ENCODE data around the gene NCOA1. TPM values are rescaled to one million over a fixed set of nuclear protein-coding genes. Genes with fewer than 3 reads are reported as not detected.

NCOA1 gene
- total and polyA plus RNA-seq, 2 of the 4 experiments (the other 2 are of a cell fraction), result 6.7 to 11.3 TPM

- Histone ChIP-seq H3K36me3 (ENCODE audit: control insufficient read depth, insufficient read depth, low read length) (no peaks in the 10 kb centered on the region), H3K4me2 (ENCODE audit: low read depth, low read length) (no peak overlapping the region), H3K27ac (ENCODE audit: insufficient read depth, low read length) (no peak overlapping the region), H3K4me3 (ENCODE audit: insufficient read depth, low read depth, low read length) (no peak overlapping the region), H2AFZ (replicated peaks; ENCODE audit: low read length, poor library complexity) (no peak overlapping the region), H3K4me1 (ENCODE audit: control insufficient read depth, insufficient read depth, low read length) (no peaks in the 10 kb centered on the region), H2BK120ac (ENCODE audit: low read depth, low read length) (no peak overlapping the region), H3K9me1 (ENCODE audit: insufficient read depth, low read length) (no peaks in the 10 kb centered on the region), H3K56ac (ENCODE audit: extremely low read depth, insufficient read depth, low read length) (no peak overlapping the region), H4K20me1 (ENCODE audit: insufficient read depth, low read length) (peaks cover 3% of the 10 kb centered on the region; the same call in 1 of the 2 replicates), H2AK9ac (replicated peaks; ENCODE audit: low read depth, low read length, poor library complexity) (no peak overlapping the region), H2BK20ac (ENCODE audit: low read depth, low read length) (no peak overlapping the region), H3K27me3 (ENCODE audit: control insufficient read depth, insufficient read depth, low read length) (no peaks in the 10 kb centered on the region), H2BK5ac (ENCODE audit: low read depth, low read length, poor library complexity, severe bottlenecking) (no peak overlapping the region), H4K5ac (ENCODE audit: low read depth, low read length) (no peak overlapping the region), H3K9me3 (ENCODE audit: control insufficient read depth, insufficient read depth, low read length) (no peaks in the 10 kb centered on the region), H3K4ac (ENCODE audit: low read depth, low read length) (no peak overlapping the region), H3K9ac (ENCODE audit: low read depth, low read length) (no peak overlapping the region), H3K23ac (ENCODE audit: low read depth, low read length) (no peak overlapping the region), H4K8ac (ENCODE audit: low read depth in 2 of 2, low read length in 2 of 2) (no peak overlapping the region), H3K14ac (replicated peaks; ENCODE audit: low read depth, low read length) (no peak overlapping the region), H3K18ac (ENCODE audit: low read depth, low read length) (no peak overlapping the region), H2AK5ac (ENCODE audit: low read depth, low read length) (no peak overlapping the region), H3K79me1 (ENCODE audit: low read depth in 1 of 2, low read length in 2 of 2) (peaks cover 5 to 9% of the 10 kb centered on the region in 2 experiments; a peak in 3 of 4 replicates), H2BK15ac (ENCODE audit: low read depth, low read length) (no peak overlapping the region), H4K91ac (ENCODE audit: insufficient read depth, low read depth, low read length) (no peak overlapping the region)
- no TSS peak for BruUV-seq (replicated peaks)
- CTCF ChIA-PET, result no interaction called here
- in situ Hi-C loops (cut with MboI; ENCODE audit: low sequenced_read_pairs) (no loop called here), dilution Hi-C loops (cut with HindIII; ENCODE audit: low sequenced_read_pairs, unreplicated experiment) (no loop called here), intact Hi-C loops (cut with micrococcal nuclease) (no loop called here)
- ATAC-seq (ENCODE audit: low read depth) (no peak), DNase-seq (no peak)
- TF ChIP-seq RFX5 (IDR thresholded peaks at IDR 0.05; ENCODE audit: low read depth, low read length) (no peak), BHLHE40 (IDR thresholded peaks at IDR 0.05; ENCODE audit: low read depth, low read length) (no peak), SMC3 (IDR thresholded peaks at IDR 0.05; ENCODE audit: low read depth, low read length) (no peak), ELK1 (IDR thresholded peaks at IDR 0.05; ENCODE audit: borderline replicate concordance, low read depth, low read length) (no peak), RAD21 (IDR thresholded peaks at IDR 0.05; ENCODE audit: low read length) (no peak), FOS (IDR thresholded peaks at IDR 0.05; ENCODE audit: low read depth, low read length) (no peak), MAFK (IDR thresholded peaks at IDR 0.05; ENCODE audit: low read depth, low read length) (no peak), NFE2L2 (IDR thresholded peaks at IDR 0.05; ENCODE audit: low read depth, low read length) (no peak), MAZ (IDR thresholded peaks at IDR 0.05; ENCODE audit: borderline replicate concordance, low read depth, low read length) (no peak), CTCF (conservative IDR thresholded peaks at IDR 0.05; ENCODE audit: low read depth, low read length) (no peak), CHD1 (IDR thresholded peaks at IDR 0.05; ENCODE audit: low read depth, low read length) (no peak), POLR2A (IDR thresholded peaks at IDR 0.05; ENCODE audit: low read depth, low read length) (no peak), USF2 (IDR thresholded peaks at IDR 0.05; ENCODE audit: low read depth, low read length) (no peak), MXI1 (IDR thresholded peaks at IDR 0.05; ENCODE audit: borderline replicate concordance, low read depth, low read length) (no peak), CEBPB (IDR thresholded peaks at IDR 0.05; ENCODE audit: low read depth, low read length) (no peak)
- POLR2A ChIA-PET (ENCODE audit: unreplicated experiment), result no interaction called here
These were observed 85.1 kb downstream of the NCOA1 start for GRCh38 chr2:24576146-24576545.

Measured in IMR-90 (cell line).